Mammary epithelial cell (primary cell): ENCODE data around the gene MYCN.

ENCODE experiments used
- EZH2 ChIP-seq: IDR thresholded peaks from 2 replicates; pipeline ENCODE4 v1.6.1; 2012; ENCODE audit warnings: low read length, inconsistent platforms, borderline replicate concordance
- TF ChIP-seq, protein P1 (sequence below), 2 donors: IDR thresholded peaks in 1 of 2; conservative IDR thresholded peaks in 1 of 2; 2 replicates each; pipeline ENCODE4 v1.5.1; 2011 to 2012; ENCODE audit warnings: inconsistent platforms in 2 of 2, low read length in 2 of 2, mild to moderate bottlenecking in 2 of 2, control low read depth in 1 of 2, low read depth in 1 of 2; ENCODE audit not compliant: insufficient read depth in 1 of 2; ENCODE audit errors: extremely low read depth in 1 of 2

DNA sequence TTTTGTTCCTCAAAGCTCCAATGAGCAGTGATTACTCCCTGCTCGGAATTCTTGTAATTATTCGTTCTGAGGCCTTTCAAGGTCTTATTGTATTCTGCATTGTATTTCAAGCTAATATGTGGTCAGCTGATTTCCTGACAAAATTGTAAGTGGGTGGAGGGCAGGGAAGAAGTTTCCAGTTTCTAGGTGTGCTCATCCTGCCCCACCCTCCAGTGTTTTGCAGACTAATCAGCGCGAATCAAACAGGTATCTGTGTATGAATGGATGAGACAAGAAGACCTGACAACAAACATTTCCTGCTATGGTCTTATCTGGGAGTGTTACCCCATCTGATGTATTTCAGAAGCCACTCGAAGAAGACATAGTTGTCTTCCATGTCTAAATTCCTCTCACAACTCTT, 35.3 kb downstream of the MYCN start:
- TF ChIP-seq, protein P1, sequence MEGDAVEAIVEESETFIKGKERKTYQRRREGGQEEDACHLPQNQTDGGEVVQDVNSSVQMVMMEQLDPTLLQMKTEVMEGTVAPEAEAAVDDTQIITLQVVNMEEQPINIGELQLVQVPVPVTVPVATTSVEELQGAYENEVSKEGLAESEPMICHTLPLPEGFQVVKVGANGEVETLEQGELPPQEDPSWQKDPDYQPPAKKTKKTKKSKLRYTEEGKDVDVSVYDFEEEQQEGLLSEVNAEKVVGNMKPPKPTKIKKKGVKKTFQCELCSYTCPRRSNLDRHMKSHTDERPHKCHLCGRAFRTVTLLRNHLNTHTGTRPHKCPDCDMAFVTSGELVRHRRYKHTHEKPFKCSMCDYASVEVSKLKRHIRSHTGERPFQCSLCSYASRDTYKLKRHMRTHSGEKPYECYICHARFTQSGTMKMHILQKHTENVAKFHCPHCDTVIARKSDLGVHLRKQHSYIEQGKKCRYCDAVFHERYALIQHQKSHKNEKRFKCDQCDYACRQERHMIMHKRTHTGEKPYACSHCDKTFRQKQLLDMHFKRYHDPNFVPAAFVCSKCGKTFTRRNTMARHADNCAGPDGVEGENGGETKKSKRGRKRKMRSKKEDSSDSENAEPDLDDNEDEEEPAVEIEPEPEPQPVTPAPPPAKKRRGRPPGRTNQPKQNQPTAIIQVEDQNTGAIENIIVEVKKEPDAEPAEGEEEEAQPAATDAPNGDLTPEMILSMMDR (conservative IDR thresholded peaks at IDR 0.05 in 1 of 2, IDR thresholded peaks at IDR 0.05 in 1 of 2; ENCODE audit: extremely low read depth in 1 of 2, insufficient read depth in 1 of 2, low read depth in 1 of 2, low read length in 2 of 2) = no peak
- no peak for TF ChIP-seq EZH2
